Ascending aorta (tissue), 2 donors: ENCODE measurements around the gene CARMIL1. TPM values are rescaled to one million over a fixed set of nuclear protein-coding genes. Genes with fewer than 3 reads are reported as not detected.

ENCODE experiments used
- DNase-seq, 2 donors: peaks; one replicate each; pipeline ENCODE4 v3.0.0-alpha.2; 2019; ENCODE audit warnings: low spot score in 2 of 2
- H3K27ac ChIP-seq, 2 donors: fragments of 200-600 bp; sonication (generic); one replicate each; pipeline ENCODE4 v1.5.1; 2016 to 2017; ENCODE audit warnings: mild to moderate bottlenecking in 1 of 2
- H3K27me3 ChIP-seq: fragments of 200-600 bp; sonication (generic); one replicate; pipeline ENCODE4 v1.5.1; 2017
- H3K36me3 ChIP-seq, 2 donors: fragments of 200-600 bp; sonication (generic); one replicate each; pipeline ENCODE4 v1.5.1; 2016
- H3K4me1 ChIP-seq, 2 donors: fragments of 200-600 bp; sonication (generic); one replicate each; pipeline ENCODE4 v1.5.1; 2016 to 2017; ENCODE audit warnings: mild to moderate bottlenecking in 1 of 2
- H3K4me3 ChIP-seq, 2 donors: fragments of 200-600 bp; sonication (generic); one replicate each; pipeline ENCODE4 v1.5.1; 2016 to 2017; ENCODE audit warnings: mild to moderate bottlenecking in 1 of 2
- H3K9me3 ChIP-seq, 2 donors: fragments of 200-600 bp; sonication (generic); one replicate each; pipeline ENCODE4 v1.5.1; 2016
- CTCF ChIP-seq, 3 experiments: fragments of 200-600 bp in 2 of 3; fragments of 450-650 bp in 1 of 3; sonication (generic) in 2 of 3; IDR thresholded peaks; one replicate each; pipeline ENCODE4 v1.5.1; 2016 to 2019; ENCODE audit warnings: antibody characterized with exemption in 3 of 3, mild to moderate bottlenecking in 1 of 3, moderate library complexity in 1 of 3
- intact Hi-C: fragments of 100-400 bp; cut with DNase I; formaldehyde crosslinking; loops from one replicate; pipeline ENCODE4 v1.15.1; 2023
- total RNA-seq: library from RNA; depleted of rRNA; stranded (reverse); fragments of >200 nt; gene quantifications from one replicate; pipeline ENCODE4 v1.1.0, GENCODE V29; 2016

Gene CARMIL1
- total RNA-seq, 1 donor from 2014 or later, result 16.1 TPM

GRCh38 chr6:25369036-25369432, 89.9 kb downstream of the CARMIL1 start:
- no peaks in the 10 kb centered on the region for H3K27me3 ChIP-seq
- no peak for DNase-seq
- TF ChIP-seq CTCF (IDR thresholded peaks at IDR 0.05), result no peak
- H3K4me1 ChIP-seq, result peaks cover 13 to 46% of the 10 kb centered on the region in 2 donors
- H3K27ac ChIP-seq, result peak overlapping the region; percentile 51 to 66
- no peaks in the 10 kb centered on the region for H3K9me3 ChIP-seq
- H3K4me3 ChIP-seq, result peak overlapping the region in 1 of 2 donors; percentile 19
- intact Hi-C loops, result no loop called here
- H3K36me3 ChIP-seq, result no peaks in the 10 kb centered on the region

- DNase-seq, result no peak
- H3K36me3 ChIP-seq, result no peaks in the 10 kb centered on the region
- peaks cover 13 to 42% of the 10 kb centered on the region in 2 donors for H3K4me1 ChIP-seq
- no peaks in the 10 kb centered on the region for H3K27me3 ChIP-seq
- H3K4me3 ChIP-seq, result peak overlapping the region in 1 of 2 donors; percentile 19
- TF ChIP-seq CTCF (IDR thresholded peaks at IDR 0.05), result no peak
- H3K27ac ChIP-seq, result peak overlapping the region; percentile 51 to 66
- no peaks in the 10 kb centered on the region for H3K9me3 ChIP-seq
- intact Hi-C loops, result no loop called here
Observed at GRCh38 chr6:25369433-25370177, 90.4 kb downstream of the CARMIL1 start.

GRCh38 chr6:25370178-25371036, 91.2 kb downstream of the CARMIL1 start:
- Histone ChIP-seq H3K36me3 (no peaks in the 10 kb centered on the region), H3K4me1 (peaks cover 10 to 34% of the 10 kb centered on the region in 2 donors), H3K9me3 (peaks cover 0 to 8% of the 10 kb centered on the region in 2 donors), H3K27me3 (no peaks in the 10 kb centered on the region), H3K4me3 (no peak overlapping the region), H3K27ac (peak overlapping the region; percentile 22 to 66)
- no peak for DNase-seq
- no peak for TF ChIP-seq CTCF (IDR thresholded peaks at IDR 0.05)
- intact Hi-C loops, result no loop called here

GRCh38 chr6:25371037-25371347, 91.8 kb downstream of the CARMIL1 start:
- intact Hi-C loops, result no loop called here
- H3K36me3 ChIP-seq, result no peaks in the 10 kb centered on the region
- TF ChIP-seq CTCF (IDR thresholded peaks at IDR 0.05), result no peak
- no peaks in the 10 kb centered on the region for H3K27me3 ChIP-seq
- peak overlapping the region in 1 of 2 donors; percentile 2 for H3K27ac ChIP-seq
- peaks cover 7 to 31% of the 10 kb centered on the region in 2 donors for H3K4me1 ChIP-seq
- no peak overlapping the region for H3K4me3 ChIP-seq
- peaks cover 0 to 14% of the 10 kb centered on the region in 2 donors for H3K9me3 ChIP-seq
- DNase-seq, result no peak

GRCh38 chr6:25375125-25375524, 96.0 kb downstream of the CARMIL1 start:
- peaks cover 0 to 14% of the 10 kb centered on the region in 2 donors for H3K9me3 ChIP-seq
- no peak for TF ChIP-seq CTCF (IDR thresholded peaks at IDR 0.05)
- H3K36me3 ChIP-seq, result no peaks in the 10 kb centered on the region
- no peak overlapping the region for H3K4me3 ChIP-seq
- no peak for DNase-seq
- H3K27ac ChIP-seq, result no peak overlapping the region
- peaks cover 3 to 23% of the 10 kb centered on the region in 2 donors for H3K4me1 ChIP-seq
- intact Hi-C loops, result no loop called here
- H3K27me3 ChIP-seq, result no peaks in the 10 kb centered on the region
